HL-60 (cell line): ENCODE results near the gene SPRYD4.

Experiments
- POLR2AphosphoS5 ChIP-seq: IDR thresholded peaks from 2 replicates; pipeline ENCODE4 v1.6.1; 2012; ENCODE audit warnings: low read depth
- SPI1 ChIP-seq: IDR thresholded peaks from 2 replicates; pipeline ENCODE4 v1.6.1; 2012; ENCODE audit warnings: low read depth, mild to moderate bottlenecking, borderline replicate concordance
- TF ChIP-seq, protein P1 (sequence below): IDR thresholded peaks from one replicate; pipeline ENCODE4 v1.5.1; 2011; ENCODE audit warnings: low read length, control low read depth, inconsistent platforms; ENCODE audit not compliant: insufficient read depth
- TF ChIP-seq, protein P2 (sequence below): IDR thresholded peaks from 2 replicates; pipeline ENCODE4 v1.6.1; 2012; ENCODE audit warnings: low read depth; ENCODE audit not compliant: insufficient replicate concordance

DNA sequence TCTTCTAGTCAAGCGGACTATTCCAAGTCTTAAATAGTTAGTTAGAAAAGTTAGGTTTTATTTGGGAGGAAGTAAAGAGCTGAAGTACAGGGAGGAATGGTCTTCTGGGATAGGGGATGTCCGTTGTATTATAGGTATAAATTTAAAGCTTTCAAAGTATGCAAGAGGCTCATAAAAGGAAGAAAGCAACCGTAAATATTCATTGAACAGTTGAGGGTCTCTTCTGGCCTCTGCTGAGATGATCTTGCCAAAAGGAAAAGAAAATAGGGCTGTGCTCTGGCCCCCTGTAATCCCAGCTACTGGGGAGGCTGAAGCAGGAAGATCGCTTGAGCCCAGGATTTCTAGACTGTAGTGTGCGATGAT, 18.8 kb upstream of the SPRYD4 start:
- TF ChIP-seq, protein P1, sequence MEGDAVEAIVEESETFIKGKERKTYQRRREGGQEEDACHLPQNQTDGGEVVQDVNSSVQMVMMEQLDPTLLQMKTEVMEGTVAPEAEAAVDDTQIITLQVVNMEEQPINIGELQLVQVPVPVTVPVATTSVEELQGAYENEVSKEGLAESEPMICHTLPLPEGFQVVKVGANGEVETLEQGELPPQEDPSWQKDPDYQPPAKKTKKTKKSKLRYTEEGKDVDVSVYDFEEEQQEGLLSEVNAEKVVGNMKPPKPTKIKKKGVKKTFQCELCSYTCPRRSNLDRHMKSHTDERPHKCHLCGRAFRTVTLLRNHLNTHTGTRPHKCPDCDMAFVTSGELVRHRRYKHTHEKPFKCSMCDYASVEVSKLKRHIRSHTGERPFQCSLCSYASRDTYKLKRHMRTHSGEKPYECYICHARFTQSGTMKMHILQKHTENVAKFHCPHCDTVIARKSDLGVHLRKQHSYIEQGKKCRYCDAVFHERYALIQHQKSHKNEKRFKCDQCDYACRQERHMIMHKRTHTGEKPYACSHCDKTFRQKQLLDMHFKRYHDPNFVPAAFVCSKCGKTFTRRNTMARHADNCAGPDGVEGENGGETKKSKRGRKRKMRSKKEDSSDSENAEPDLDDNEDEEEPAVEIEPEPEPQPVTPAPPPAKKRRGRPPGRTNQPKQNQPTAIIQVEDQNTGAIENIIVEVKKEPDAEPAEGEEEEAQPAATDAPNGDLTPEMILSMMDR = no peak
- TF ChIP-seq, protein P2, sequence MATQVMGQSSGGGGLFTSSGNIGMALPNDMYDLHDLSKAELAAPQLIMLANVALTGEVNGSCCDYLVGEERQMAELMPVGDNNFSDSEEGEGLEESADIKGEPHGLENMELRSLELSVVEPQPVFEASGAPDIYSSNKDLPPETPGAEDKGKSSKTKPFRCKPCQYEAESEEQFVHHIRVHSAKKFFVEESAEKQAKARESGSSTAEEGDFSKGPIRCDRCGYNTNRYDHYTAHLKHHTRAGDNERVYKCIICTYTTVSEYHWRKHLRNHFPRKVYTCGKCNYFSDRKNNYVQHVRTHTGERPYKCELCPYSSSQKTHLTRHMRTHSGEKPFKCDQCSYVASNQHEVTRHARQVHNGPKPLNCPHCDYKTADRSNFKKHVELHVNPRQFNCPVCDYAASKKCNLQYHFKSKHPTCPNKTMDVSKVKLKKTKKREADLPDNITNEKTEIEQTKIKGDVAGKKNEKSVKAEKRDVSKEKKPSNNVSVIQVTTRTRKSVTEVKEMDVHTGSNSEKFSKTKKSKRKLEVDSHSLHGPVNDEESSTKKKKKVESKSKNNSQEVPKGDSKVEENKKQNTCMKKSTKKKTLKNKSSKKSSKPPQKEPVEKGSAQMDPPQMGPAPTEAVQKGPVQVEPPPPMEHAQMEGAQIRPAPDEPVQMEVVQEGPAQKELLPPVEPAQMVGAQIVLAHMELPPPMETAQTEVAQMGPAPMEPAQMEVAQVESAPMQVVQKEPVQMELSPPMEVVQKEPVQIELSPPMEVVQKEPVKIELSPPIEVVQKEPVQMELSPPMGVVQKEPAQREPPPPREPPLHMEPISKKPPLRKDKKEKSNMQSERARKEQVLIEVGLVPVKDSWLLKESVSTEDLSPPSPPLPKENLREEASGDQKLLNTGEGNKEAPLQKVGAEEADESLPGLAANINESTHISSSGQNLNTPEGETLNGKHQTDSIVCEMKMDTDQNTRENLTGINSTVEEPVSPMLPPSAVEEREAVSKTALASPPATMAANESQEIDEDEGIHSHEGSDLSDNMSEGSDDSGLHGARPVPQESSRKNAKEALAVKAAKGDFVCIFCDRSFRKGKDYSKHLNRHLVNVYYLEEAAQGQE = no peak
- TF ChIP-seq SPI1 (no peak), POLR2AphosphoS5 (no peak)
